Astrocyte of the spinal cord (primary cell): ENCODE results near the gene HLCS.

Source experiments
- DNase-seq: peaks from one replicate; pipeline ENCODE4 v3.0.0; 2011; ENCODE audit warnings: low read depth, low spot score
- H3K4me3 ChIP-seq: 2 replicates; pipeline ENCODE4 v1.5.1; 2011; ENCODE audit warnings: low read depth, mild to moderate bottlenecking, low read length, moderate library complexity
- in situ Hi-C: cut with HindIII; loops from 2 replicates; pipeline ENCODE4 v1.10.0; 2017; ENCODE audit warnings: low sequenced_read_pairs
- TF ChIP-seq, protein P1 (sequence below): IDR thresholded peaks from 2 replicates; pipeline ENCODE4 v1.5.1; 2012; ENCODE audit warnings: low read depth, mild to moderate bottlenecking, low read length, inconsistent platforms

Gene HLCS

DNA sequence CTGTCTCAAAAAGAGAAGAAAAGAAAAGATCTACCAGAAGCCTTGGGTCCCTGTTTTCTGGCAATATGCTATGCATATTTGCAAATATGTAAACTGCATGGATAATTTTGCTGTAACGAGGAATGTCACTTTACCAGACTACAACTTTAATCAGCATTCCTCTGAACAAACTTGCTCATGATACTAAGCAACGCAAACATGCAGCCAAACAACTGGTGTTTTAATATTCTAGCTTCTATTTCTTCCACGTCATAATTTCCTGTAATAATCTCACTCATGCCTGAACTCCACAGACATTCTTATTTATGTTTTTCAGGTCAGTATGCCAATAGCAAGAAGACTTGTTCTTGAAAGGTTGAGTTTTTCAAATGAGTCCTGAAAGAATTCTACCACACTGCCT is 153.4 kb downstream of the HLCS start:
- no peak overlapping the region for H3K4me3 ChIP-seq
- in situ Hi-C loops: no loop called here
- DNase-seq: no peak
- TF ChIP-seq, protein P1, sequence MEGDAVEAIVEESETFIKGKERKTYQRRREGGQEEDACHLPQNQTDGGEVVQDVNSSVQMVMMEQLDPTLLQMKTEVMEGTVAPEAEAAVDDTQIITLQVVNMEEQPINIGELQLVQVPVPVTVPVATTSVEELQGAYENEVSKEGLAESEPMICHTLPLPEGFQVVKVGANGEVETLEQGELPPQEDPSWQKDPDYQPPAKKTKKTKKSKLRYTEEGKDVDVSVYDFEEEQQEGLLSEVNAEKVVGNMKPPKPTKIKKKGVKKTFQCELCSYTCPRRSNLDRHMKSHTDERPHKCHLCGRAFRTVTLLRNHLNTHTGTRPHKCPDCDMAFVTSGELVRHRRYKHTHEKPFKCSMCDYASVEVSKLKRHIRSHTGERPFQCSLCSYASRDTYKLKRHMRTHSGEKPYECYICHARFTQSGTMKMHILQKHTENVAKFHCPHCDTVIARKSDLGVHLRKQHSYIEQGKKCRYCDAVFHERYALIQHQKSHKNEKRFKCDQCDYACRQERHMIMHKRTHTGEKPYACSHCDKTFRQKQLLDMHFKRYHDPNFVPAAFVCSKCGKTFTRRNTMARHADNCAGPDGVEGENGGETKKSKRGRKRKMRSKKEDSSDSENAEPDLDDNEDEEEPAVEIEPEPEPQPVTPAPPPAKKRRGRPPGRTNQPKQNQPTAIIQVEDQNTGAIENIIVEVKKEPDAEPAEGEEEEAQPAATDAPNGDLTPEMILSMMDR: no peak

GRCh38 chr21:36811762-36812161 is 154.7 kb downstream of the HLCS start:
- TF ChIP-seq, protein P1: no peak
- no peak for DNase-seq
- in situ Hi-C loops: no loop called here
- no peak overlapping the region for H3K4me3 ChIP-seq

DNA sequence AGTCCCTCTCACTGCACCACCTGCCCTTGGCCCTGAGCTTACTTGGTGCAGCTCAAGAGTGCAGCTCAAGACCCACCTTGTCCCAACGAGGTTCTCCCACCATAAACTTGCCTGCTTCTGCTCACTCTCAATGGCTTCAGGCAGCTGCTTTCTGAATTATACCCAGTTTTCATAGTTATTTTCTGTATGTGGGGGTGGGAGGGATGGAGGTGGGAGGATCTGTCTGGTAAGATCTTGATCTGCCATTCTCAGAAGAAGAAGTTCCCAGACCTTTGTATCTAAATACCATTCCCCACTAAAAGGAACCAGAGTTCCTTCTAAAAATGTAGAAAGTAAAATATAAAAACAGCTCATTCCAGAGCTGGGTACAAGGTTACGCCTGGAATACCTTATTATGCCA is 156.0 kb downstream of the HLCS start:
- in situ Hi-C loops: no loop called here

DNA sequence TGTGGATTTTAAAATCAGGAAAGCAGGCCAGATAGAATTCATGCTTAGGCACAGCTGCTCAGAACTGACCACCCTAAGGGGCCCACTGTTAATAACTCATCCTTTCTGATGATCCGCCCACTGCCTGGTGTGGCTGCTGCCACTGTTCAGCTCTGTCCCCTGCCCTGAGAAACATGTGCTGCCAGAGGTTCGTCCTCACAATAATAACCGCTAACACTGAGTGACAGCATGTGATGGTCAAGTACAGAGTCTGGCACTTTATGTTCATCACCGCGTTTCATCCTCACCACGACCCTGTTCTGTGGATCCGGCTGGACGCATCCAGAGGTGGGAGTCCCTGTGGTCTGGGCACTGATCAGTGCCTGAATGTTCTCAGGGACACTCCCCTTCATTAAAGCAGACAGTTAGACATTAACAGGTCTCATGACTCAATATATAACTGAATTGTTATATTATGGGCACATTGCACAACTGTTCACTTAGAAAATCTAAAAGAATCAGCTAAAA is 159.0 kb downstream of the HLCS start:
- TF ChIP-seq, protein P1: no peak

More for the DNA sequence above, 156.0 kb downstream of the HLCS start:
- no peak overlapping the region for H3K4me3 ChIP-seq
- TF ChIP-seq, protein P1: no peak
- DNase-seq: no peak

GRCh38 chr21:36806103-36806502 is 160.4 kb downstream of the HLCS start:
- TF ChIP-seq, protein P1: no peak
- in situ Hi-C loops: no loop called here
- DNase-seq: peak; percentile 26
- no peak overlapping the region for H3K4me3 ChIP-seq

More for the DNA sequence above, 159.0 kb downstream of the HLCS start:
- H3K4me3 ChIP-seq: no peak overlapping the region
- in situ Hi-C loops: no loop called here
- DNase-seq: no peak

- in situ Hi-C loops: no loop called here
- DNase-seq: no peak
- no peak overlapping the region for H3K4me3 ChIP-seq
- TF ChIP-seq, protein P1: no peak
Observed at GRCh38 chr21:36804874-36805611, 161.4 kb downstream of the HLCS start.
